Colonic mucosa (tissue), 4 donors: ENCODE data around the gene FBXL2. TPM values are rescaled to one million over a fixed set of nuclear protein-coding genes. Genes with fewer than 3 reads are reported as not detected.

Experiments used
- DNase-seq: peaks from one replicate; pipeline ENCODE4 v3.0.0-alpha.2; 2020
- H3K27ac ChIP-seq: fragments of 200-600 bp; one replicate; pipeline ENCODE4 v1.8.0; 2021
- H3K27me3 ChIP-seq: fragments of 200-600 bp; one replicate; pipeline ENCODE4 v1.8.0; 2021
- H3K36me3 ChIP-seq: fragments of 200-600 bp; one replicate; pipeline ENCODE4 v1.8.0; 2021
- H3K4me1 ChIP-seq: fragments of 200-600 bp; one replicate; pipeline ENCODE4 v1.8.0; 2021; ENCODE audit warnings: mild to moderate bottlenecking
- H3K4me3 ChIP-seq: fragments of 200-600 bp; one replicate; pipeline ENCODE4 v1.8.0; 2021
- H3K9ac ChIP-seq, 2 donors: one replicate each; pipeline ENCODE4 v1.7.0; 2013; ENCODE audit warnings: control low read depth in 2 of 2, low read depth in 2 of 2, low read length in 2 of 2
- H3K9me3 ChIP-seq: fragments of 200-600 bp; one replicate; pipeline ENCODE4 v1.8.0; 2021
- intact Hi-C: fragments of 100-400 bp; cut with DNase I; formaldehyde crosslinking; loops from one replicate; pipeline ENCODE4 v1.14.1; 2022
- total RNA-seq, 2 donors: library from RNA; stranded (reverse); fragmentation: NEBNext Ultra II Directional in 1 of 2; extraction: Animal tissue kit (Norgen Biotek cat#: 25700) in 1 of 2; gene quantifications; one replicate each; pipeline ENCODE4 v1.2.1, GENCODE V29; 2021
- TF ChIP-seq, protein P1 (sequence below): fragments of 200-600 bp; IDR thresholded peaks from one replicate; pipeline ENCODE4 v1.8.0; 2022; ENCODE audit warnings: antibody characterized with exemption, mild to moderate bottlenecking
- donor health status: healthy.
- donor health status: DM: no; HTN: no; CAD: no.
- donor health status: DM: no; HTN: no; CAD: no.

FBXL2 gene
- total RNA-seq, 2 donors from 2014 or later = 0.69 to 1.1 TPM

DNA sequence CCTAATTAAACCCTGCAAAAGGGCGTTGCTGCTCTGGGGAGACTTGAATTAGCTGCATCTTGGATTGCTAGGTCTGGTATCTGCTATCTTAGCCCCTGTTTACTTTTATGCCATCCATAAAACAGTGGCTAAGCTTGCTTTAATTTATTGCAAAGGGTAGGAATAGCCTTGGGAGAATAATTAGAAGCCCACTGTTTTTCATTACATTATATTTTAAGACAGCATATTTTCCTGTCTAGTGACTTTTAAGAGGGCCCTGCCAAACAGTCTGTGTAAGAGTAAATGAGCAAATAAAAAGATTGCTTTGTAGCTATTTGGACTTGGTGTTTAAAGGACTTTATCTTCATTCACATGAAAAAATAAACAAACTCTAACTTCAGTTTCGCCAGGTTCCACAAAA is 41.2 kb upstream of the FBXL2 start:
- intact Hi-C loops = no loop called here
- Histone ChIP-seq H3K27ac (no peak overlapping the region), H3K27me3 (no peaks in the 10 kb centered on the region), H3K9ac (no peak overlapping the region), H3K4me1 (no peaks in the 10 kb centered on the region), H3K9me3 (no peaks in the 10 kb centered on the region), H3K4me3 (no peak overlapping the region), H3K36me3 (no peaks in the 10 kb centered on the region)
- DNase-seq = no peak
- TF ChIP-seq, protein P1, sequence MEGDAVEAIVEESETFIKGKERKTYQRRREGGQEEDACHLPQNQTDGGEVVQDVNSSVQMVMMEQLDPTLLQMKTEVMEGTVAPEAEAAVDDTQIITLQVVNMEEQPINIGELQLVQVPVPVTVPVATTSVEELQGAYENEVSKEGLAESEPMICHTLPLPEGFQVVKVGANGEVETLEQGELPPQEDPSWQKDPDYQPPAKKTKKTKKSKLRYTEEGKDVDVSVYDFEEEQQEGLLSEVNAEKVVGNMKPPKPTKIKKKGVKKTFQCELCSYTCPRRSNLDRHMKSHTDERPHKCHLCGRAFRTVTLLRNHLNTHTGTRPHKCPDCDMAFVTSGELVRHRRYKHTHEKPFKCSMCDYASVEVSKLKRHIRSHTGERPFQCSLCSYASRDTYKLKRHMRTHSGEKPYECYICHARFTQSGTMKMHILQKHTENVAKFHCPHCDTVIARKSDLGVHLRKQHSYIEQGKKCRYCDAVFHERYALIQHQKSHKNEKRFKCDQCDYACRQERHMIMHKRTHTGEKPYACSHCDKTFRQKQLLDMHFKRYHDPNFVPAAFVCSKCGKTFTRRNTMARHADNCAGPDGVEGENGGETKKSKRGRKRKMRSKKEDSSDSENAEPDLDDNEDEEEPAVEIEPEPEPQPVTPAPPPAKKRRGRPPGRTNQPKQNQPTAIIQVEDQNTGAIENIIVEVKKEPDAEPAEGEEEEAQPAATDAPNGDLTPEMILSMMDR = no peak

DNA sequence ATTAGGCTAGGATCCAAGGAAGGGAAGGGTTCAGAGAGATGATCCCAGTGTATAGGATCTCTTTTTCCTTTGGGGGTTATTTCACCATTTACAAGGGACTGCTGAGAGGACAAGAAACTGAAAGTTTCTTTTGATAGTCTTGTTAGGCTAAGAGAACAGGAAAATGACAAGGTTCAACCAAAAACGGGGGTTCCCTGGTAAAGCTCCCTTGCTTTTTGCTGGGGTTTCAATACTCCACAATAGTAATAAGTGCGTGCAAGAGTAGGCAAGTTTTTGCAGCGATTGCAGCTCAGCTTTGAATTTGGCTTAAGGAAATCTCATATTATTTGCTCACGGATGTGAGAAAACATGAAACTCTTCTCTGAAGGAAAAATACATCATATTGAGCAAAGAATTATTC is 39.8 kb upstream of the FBXL2 start:
- intact Hi-C loops = no loop called here
- Histone ChIP-seq H3K9me3 (no peaks in the 10 kb centered on the region), H3K4me3 (no peak overlapping the region), H3K36me3 (no peaks in the 10 kb centered on the region), H3K27ac (no peak overlapping the region), H3K9ac (no peak overlapping the region), H3K27me3 (no peaks in the 10 kb centered on the region), H3K4me1 (no peaks in the 10 kb centered on the region)
- TF ChIP-seq, protein P1 = no peak
- DNase-seq = no peak

DNA sequence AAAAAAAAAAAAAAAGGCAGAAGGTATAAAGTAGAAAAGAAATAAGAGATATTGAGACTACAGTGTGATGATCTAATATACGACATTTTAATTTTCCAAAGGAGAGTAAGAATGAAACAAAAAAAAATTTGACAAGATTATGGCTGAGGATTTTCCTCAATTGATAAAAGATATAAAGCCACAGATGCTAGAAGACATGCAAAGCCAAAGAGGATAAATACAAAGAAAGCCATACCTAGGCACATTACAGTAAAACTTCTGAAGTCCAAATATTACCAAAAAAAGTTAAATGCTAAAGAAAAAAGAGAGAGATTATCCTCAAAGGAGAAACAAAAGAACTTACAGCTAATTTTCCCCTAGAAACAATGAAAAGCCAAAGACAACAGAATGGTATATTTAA is 38.3 kb upstream of the FBXL2 start:
- Histone ChIP-seq H3K27ac (no peak overlapping the region), H3K36me3 (no peaks in the 10 kb centered on the region), H3K4me1 (no peaks in the 10 kb centered on the region), H3K9me3 (no peaks in the 10 kb centered on the region), H3K4me3 (no peak overlapping the region), H3K9ac (no peak overlapping the region), H3K27me3 (no peaks in the 10 kb centered on the region)
- TF ChIP-seq, protein P1 = no peak
- intact Hi-C loops = no loop called here
- no peak for DNase-seq

DNA sequence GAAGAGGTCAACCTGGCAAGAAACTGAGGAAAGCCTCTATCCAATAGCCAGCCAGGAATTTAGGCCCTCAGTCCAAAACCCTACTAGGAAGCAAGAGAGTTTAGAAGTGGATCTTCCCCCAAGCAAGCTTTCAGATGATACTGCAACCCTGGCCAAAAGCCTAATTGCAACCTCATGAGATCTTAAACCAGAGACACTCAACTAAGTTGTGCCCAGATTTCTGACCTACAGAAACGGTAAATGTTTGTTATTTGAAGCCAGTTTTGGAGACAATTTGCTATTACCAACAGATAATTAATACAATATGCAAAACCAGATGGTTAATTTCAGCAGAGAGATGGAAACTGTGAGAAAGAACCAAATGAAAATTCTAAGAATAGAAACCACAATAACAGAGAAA is 37.0 kb upstream of the FBXL2 start:
- H3K9ac ChIP-seq = no peak overlapping the region
- no peak for DNase-seq
- no peaks in the 10 kb centered on the region for H3K4me1 ChIP-seq
- TF ChIP-seq, protein P1 = no peak
- no peaks in the 10 kb centered on the region for H3K36me3 ChIP-seq
- no peaks in the 10 kb centered on the region for H3K9me3 ChIP-seq
- no peak overlapping the region for H3K27ac ChIP-seq
- H3K27me3 ChIP-seq = no peaks in the 10 kb centered on the region
- intact Hi-C loops = no loop called here
- H3K4me3 ChIP-seq = no peak overlapping the region

DNA sequence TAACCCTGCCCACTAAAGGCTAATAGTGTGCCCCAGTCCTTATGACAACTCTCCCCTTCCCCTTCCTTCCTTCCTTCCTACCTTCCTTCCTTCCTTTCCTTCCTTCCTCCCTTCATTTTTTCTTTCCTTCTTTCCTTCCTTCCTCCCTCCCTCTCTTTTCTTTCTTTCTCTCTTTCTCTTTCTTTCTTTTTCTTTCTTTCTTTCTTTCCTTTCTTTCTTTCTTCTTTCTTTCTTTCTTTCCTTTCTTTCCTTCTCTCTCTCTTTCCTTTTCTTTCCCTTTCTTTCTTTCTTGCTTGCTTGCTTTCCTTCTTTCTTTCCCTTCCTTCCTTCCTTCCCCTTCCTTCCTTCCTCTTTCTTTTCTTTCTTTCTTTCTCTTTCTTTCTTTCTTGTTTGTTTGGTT is 30.5 kb upstream of the FBXL2 start:
- no peaks in the 10 kb centered on the region for H3K27me3 ChIP-seq
- no peaks in the 10 kb centered on the region for H3K9me3 ChIP-seq
- TF ChIP-seq, protein P1 = no peak
- no peak overlapping the region for H3K4me3 ChIP-seq
- H3K27ac ChIP-seq = no peak overlapping the region
- no peaks in the 10 kb centered on the region for H3K4me1 ChIP-seq
- intact Hi-C loops = no loop called here
- DNase-seq = no peak
- no peaks in the 10 kb centered on the region for H3K36me3 ChIP-seq
- no peak overlapping the region for H3K9ac ChIP-seq

DNA sequence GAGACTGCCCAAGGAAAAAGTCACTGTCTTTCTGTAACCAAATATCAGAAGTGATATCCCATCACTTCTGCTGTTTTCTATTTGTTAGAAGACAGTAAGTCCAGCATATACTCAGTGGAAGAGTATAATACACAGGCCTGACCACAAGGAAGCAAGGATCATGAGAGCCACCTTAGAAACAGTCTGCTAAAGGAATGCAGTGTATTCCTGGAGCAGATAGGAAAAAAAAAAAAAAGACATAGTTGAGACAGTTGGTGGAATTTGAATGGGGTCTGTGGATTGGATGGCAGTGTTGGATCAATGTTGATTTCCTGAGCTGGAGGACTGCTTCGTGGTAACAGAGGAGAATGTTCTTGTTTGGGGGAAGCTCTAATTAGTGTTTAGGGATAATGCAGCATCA is 26.5 kb upstream of the FBXL2 start:
- intact Hi-C loops = no loop called here
- TF ChIP-seq, protein P1 = no peak

More for the DNA sequence above, 26.5 kb upstream of the FBXL2 start:
- H3K9ac ChIP-seq = no peak overlapping the region
- H3K27me3 ChIP-seq = no peaks in the 10 kb centered on the region
- no peaks in the 10 kb centered on the region for H3K4me1 ChIP-seq
- H3K27ac ChIP-seq = no peak overlapping the region
- no peak overlapping the region for H3K4me3 ChIP-seq
- H3K36me3 ChIP-seq = no peaks in the 10 kb centered on the region
- DNase-seq = no peak
- no peaks in the 10 kb centered on the region for H3K9me3 ChIP-seq
